GM23248 (cell line): ENCODE data around the gene MESD.

Source experiments
- EZH2 ChIP-seq: fragments of 200-600 bp; sonication (generic); IDR thresholded peaks from 2 replicates; pipeline ENCODE4 v1.6.1; 2018; ENCODE audit warnings: antibody characterized with exemption, mild to moderate bottlenecking; ENCODE audit not compliant: insufficient read depth, poor library complexity, severe bottlenecking
- EZH2phosphoT487 ChIP-seq: fragments of 200-600 bp; sonication (generic); IDR thresholded peaks from 2 replicates; pipeline ENCODE4 v1.6.1; 2018; ENCODE audit warnings: antibody characterized with exemption, moderate library complexity, mild to moderate bottlenecking, low read depth; ENCODE audit not compliant: insufficient read depth

DNA sequence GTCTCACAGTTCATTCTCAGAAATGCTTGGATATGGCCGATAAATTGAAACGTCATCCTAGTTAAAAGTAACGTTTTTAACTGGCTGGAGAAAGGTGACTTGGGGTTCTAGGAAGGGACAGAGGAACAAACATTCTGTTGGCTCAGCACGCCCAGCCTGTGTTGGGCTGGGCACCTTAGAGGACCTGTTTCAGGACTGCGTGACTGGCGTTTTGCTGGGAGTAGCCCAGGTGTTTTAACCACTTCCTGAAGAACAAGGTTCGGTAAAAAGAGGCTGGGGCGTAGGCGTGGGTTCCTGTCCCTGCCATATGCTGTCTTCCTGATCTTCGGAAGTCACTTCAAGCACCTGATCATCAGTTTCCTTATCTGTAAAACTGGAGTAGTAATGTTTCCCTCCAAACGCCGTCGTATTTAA, 10.0 kb upstream of the MESD start:
- TF ChIP-seq EZH2 (no peak), EZH2phosphoT487 (no peak)
